ENCODE measurements around the gene RASGRP1.

GRCh38 chr15:38534691-38535090 lies 29.9 kb downstream of the RASGRP1 start:
- TF ChIP-seq REST (IDR thresholded peaks at IDR 0.05; ENCODE audit: insufficient read depth in 1 of 2, low read depth in 2 of 2, low read length in 1 of 2): no peak
- TF ChIP-seq TCF7L2 (IDR thresholded peaks at IDR 0.05; ENCODE audit: low read depth, low read length): no peak
- TF ChIP-seq CTCF (IDR thresholded peaks at IDR 0.05): no peak
- no peak for TF ChIP-seq POLR2AphosphoS5 (IDR thresholded peaks at IDR 0.05; ENCODE audit: low read depth, low read length)
- TF ChIP-seq SIN3A (IDR thresholded peaks at IDR 0.05; ENCODE audit: borderline replicate concordance, insufficient read depth, low read depth, low read length): no peak
